Transverse colon (tissue), 4 donors: ENCODE measurements around the gene ISL1.

ENCODE experiments used
- CTCF ChIP-seq, 5 experiments: fragments of 200-600 bp in 3 of 5; fragments of 450-650 bp in 2 of 5; sonication (generic) in 3 of 5; IDR thresholded peaks; 1 replicate in 2 of 5; 2 replicates in 3 of 5; pipeline ENCODE4 v1.5.1; 2016 to 2017; ENCODE audit warnings: antibody characterized with exemption in 5 of 5, inconsistent platforms in 3 of 5, mild to moderate bottlenecking in 2 of 5, moderate library complexity in 1 of 5
- EP300 ChIP-seq: sonication (generic); formaldehyde crosslinking; IDR thresholded peaks from one replicate; pipeline ENCODE4 v1.6.1; 2017; ENCODE audit warnings: antibody characterized with exemption, low read depth
- POLR2A ChIP-seq: fragments of 450-650 bp; IDR thresholded peaks from one replicate; pipeline ENCODE4 v1.6.1; 2016; ENCODE audit warnings: antibody characterized with exemption, mild to moderate bottlenecking, moderate library complexity
- POLR2AphosphoS5 ChIP-seq, 3 donors: sonication (generic); formaldehyde crosslinking; IDR thresholded peaks; one replicate each; pipeline ENCODE4 v1.6.1; 2016; ENCODE audit warnings: antibody characterized with exemption in 3 of 3

GRCh38 chr5:51375084-51375483 is 8.2 kb upstream of the ISL1 start:
- TF ChIP-seq POLR2A (no peak), EP300 (no peak), CTCF (IDR thresholded peaks at IDR 0.05) (no peak), POLR2AphosphoS5 (IDR thresholded peaks at IDR 0.05) (no peak)
